Right atrium auricular region (tissue), 2 donors: Measurements from ENCODE around the gene CACNA1C. TPM values are rescaled to one million over a fixed set of nuclear protein-coding genes. Genes with fewer than 3 reads are reported as not detected.

Experiments
- DNase-seq: peaks from one replicate; pipeline ENCODE4 v3.0.0-alpha.2; 2019; ENCODE audit warnings: low spot score
- H3K27ac ChIP-seq, 2 donors: fragments of 200-600 bp; sonication (generic); 1 replicate in 1 of 2; 2 replicates in 1 of 2; pipeline ENCODE4 v1.5.1; 2016 to 2019
- H3K27me3 ChIP-seq, 2 donors: fragments of 200-600 bp; sonication (generic); one replicate each; pipeline versions ENCODE4 v1.5.1 to v1.6.0; 2017 to 2019
- H3K36me3 ChIP-seq: fragments of 200-600 bp; sonication (generic); one replicate; pipeline ENCODE4 v1.5.1; 2016
- H3K4me1 ChIP-seq, 2 donors: fragments of 200-600 bp; sonication (generic); one replicate each; pipeline versions ENCODE4 v1.5.1 to v1.6.0; 2017 to 2019
- H3K4me3 ChIP-seq, 2 donors: fragments of 200-600 bp; sonication (generic); 1 replicate in 1 of 2; 2 replicates in 1 of 2; pipeline ENCODE4 v1.5.1; 2017 to 2019; ENCODE audit warnings: mild to moderate bottlenecking in 1 of 2, moderate library complexity in 1 of 2
- H3K9me3 ChIP-seq, 2 donors: fragments of 200-600 bp; sonication (generic); one replicate each; pipeline ENCODE4 v1.5.1; 2019
- CTCF ChIP-seq, 2 donors: fragments of 200-600 bp; sonication (generic); IDR thresholded peaks; one replicate each; pipeline ENCODE4 v1.5.1; 2019; ENCODE audit warnings: antibody characterized with exemption in 2 of 2
- total RNA-seq, 2 donors: library from RNA; depleted of rRNA; stranded (reverse); fragments of >200 nt; gene quantifications; one replicate each; pipeline ENCODE4 v1.1.0, GENCODE V29; 2016

The CACNA1C gene
- total RNA-seq, 2 donors from 2014 or later: 83.1 to 93.6 TPM

DNA sequence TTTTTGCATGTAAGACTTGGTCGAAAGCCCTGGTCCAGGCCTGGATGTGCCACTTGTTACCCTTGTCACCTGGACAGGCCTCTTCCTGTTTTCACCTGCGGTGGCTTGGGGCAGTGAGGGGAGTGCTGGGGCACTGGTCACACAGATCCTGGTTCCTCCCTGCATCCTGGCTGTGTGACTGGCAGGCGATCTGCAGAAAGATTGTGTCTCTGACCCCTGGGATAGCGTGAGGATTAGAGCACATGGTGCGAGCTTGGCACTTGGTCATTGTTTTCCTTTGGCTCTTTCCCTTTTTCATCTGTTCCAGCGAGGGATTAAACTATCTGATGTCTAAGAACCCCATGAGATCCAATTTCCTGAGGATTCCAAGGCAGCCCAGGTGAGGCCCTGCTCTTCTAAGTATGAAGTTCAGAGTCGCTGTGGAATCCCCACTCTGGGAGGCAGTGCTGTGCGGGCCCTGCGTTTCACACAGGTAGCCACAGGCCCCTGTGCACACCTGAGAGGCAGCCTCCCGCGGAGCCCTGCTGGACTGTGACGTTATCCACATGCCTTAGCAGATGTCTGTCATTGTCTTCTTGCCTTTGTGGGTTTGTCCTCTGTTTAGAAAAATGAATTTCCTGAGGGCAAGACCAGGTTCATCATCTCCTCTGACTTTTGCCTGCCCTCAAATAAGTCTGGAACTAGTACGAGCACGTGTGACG, 288.4 kb downstream of the CACNA1C start:
- Histone ChIP-seq H3K4me1 (peaks cover 0 to 71% of the 10 kb centered on the region in 2 donors), H3K9me3 (no peaks in the 10 kb centered on the region), H3K27me3 (no peaks in the 10 kb centered on the region), H3K36me3 (no peaks in the 10 kb centered on the region), H3K27ac (no peak overlapping the region), H3K4me3 (no peak overlapping the region)
- no peak for TF ChIP-seq CTCF (IDR thresholded peaks at IDR 0.05)
- DNase-seq: no peak

DNA sequence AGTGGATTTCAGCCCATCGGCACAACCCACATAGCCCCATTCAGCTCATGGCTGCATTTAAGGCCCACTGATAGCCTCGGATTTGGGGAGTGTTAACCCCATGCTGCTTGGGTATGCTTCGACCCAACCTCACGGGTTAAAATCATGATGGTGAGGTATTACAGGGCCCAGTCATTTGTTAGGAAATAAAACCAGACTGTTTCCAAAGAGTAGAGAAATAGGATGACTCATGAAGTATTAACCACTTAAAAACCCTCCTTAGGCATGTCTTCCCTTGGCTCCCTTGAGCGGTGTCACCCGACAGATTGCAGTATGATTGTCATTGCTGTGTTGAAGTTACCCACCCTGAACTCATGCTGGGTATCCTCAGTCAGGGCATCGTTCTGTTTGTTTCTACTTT, 289.1 kb downstream of the CACNA1C start:
- no peak overlapping the region for H3K27ac ChIP-seq

DNA sequence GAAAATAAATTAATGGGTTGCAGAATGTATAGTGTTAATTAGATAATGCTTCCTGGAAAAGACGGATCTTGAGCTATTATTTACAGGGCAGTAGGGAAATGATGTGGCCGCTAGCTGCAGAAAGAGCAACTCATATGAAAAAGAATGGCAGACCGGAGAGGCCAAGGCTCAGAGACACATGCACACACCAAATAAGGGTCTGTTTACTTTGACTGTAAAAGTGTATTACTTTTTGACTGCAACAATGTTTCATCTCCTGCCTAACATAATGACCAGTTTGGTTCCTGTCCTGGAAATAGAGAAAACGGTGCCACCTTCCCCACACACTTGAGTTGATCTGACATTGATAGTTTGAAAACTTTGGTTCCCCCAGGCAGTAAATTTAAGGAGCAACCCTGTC, 290.9 kb downstream of the CACNA1C start:
- no peak overlapping the region for H3K27ac ChIP-seq
- H3K4me1 ChIP-seq: peaks cover 0 to 72% of the 10 kb centered on the region in 2 donors
- no peak for TF ChIP-seq CTCF (IDR thresholded peaks at IDR 0.05)

More for the DNA sequence above, 289.1 kb downstream of the CACNA1C start:
- no peaks in the 10 kb centered on the region for H3K9me3 ChIP-seq
- H3K4me3 ChIP-seq: no peak overlapping the region
- no peaks in the 10 kb centered on the region for H3K27me3 ChIP-seq
- no peak for DNase-seq
- no peak for TF ChIP-seq CTCF (IDR thresholded peaks at IDR 0.05)
- no peaks in the 10 kb centered on the region for H3K36me3 ChIP-seq
- H3K4me1 ChIP-seq: peaks cover 0 to 71% of the 10 kb centered on the region in 2 donors

GRCh38 chr12:2344476-2344875, 291.7 kb downstream of the CACNA1C start:
- no peak overlapping the region for H3K27ac ChIP-seq

More for the DNA sequence above, 290.9 kb downstream of the CACNA1C start:
- no peaks in the 10 kb centered on the region for H3K9me3 ChIP-seq
- H3K4me3 ChIP-seq: no peak overlapping the region
- no peak for DNase-seq
- H3K27me3 ChIP-seq: no peaks in the 10 kb centered on the region
- H3K36me3 ChIP-seq: no peaks in the 10 kb centered on the region

DNA sequence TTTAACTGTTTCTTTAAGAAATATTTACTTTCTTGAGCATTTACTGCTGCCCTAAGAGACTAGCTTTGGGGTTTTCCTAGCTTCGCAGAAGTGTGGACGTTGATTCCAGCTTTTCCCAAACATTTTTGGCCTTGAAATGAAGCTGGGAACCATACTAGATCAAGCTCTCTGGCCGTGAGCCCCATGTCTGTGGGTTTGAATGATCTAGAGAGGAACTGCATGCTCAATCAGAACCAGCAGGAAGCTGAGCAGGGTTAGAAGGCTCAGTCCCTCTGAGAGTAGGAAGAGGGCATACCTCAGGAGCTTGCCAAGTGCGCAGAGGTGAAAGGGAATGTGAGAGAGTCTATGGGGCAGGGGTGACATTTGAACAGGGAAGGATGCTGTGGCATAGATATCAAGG, 292.1 kb downstream of the CACNA1C start:
- no peak overlapping the region for H3K27ac ChIP-seq
- H3K36me3 ChIP-seq: no peaks in the 10 kb centered on the region
- no peaks in the 10 kb centered on the region for H3K9me3 ChIP-seq
- peaks cover 0 to 81% of the 10 kb centered on the region in 2 donors for H3K4me1 ChIP-seq
- no peaks in the 10 kb centered on the region for H3K27me3 ChIP-seq
- no peak overlapping the region for H3K4me3 ChIP-seq
- TF ChIP-seq CTCF (IDR thresholded peaks at IDR 0.05): no peak
- DNase-seq: no peak

More at GRCh38 chr12:2344476-2344875, 291.7 kb downstream of the CACNA1C start:
- no peak for TF ChIP-seq CTCF (IDR thresholded peaks at IDR 0.05)
- Histone ChIP-seq H3K4me1 (peaks cover 0 to 80% of the 10 kb centered on the region in 2 donors), H3K36me3 (no peaks in the 10 kb centered on the region), H3K9me3 (no peaks in the 10 kb centered on the region), H3K4me3 (no peak overlapping the region), H3K27me3 (no peaks in the 10 kb centered on the region)
- no peak for DNase-seq

- Histone ChIP-seq H3K27me3 (no peaks in the 10 kb centered on the region), H3K27ac (peak overlapping the region in 1 of 2 donors; percentile 46), H3K4me3 (no peak overlapping the region), H3K4me1 (peaks cover 0 to 78% of the 10 kb centered on the region in 2 donors), H3K36me3 (no peaks in the 10 kb centered on the region), H3K9me3 (no peaks in the 10 kb centered on the region)
- DNase-seq: no peak
- no peak for TF ChIP-seq CTCF (IDR thresholded peaks at IDR 0.05)
These were observed 293.1 kb downstream of the CACNA1C start for GRCh38 chr12:2345902-2346301.
